ENCODE data around the gene SELPLG. TPM values are rescaled to one million over a fixed set of nuclear protein-coding genes. Genes with fewer than 3 reads are reported as not detected.
A peak's percentile ranks its signal among the peaks of the same experiment; 100 is the strongest.
"Not testable (repeated sequence)": the region's sequence is repeated elsewhere in the genome, so short reads cannot be mapped to it uniquely, and the experiment has no call there.

SELPLG gene
- total RNA-seq, 1 experiment from 2014 or later: 2.4 TPM

DNA sequence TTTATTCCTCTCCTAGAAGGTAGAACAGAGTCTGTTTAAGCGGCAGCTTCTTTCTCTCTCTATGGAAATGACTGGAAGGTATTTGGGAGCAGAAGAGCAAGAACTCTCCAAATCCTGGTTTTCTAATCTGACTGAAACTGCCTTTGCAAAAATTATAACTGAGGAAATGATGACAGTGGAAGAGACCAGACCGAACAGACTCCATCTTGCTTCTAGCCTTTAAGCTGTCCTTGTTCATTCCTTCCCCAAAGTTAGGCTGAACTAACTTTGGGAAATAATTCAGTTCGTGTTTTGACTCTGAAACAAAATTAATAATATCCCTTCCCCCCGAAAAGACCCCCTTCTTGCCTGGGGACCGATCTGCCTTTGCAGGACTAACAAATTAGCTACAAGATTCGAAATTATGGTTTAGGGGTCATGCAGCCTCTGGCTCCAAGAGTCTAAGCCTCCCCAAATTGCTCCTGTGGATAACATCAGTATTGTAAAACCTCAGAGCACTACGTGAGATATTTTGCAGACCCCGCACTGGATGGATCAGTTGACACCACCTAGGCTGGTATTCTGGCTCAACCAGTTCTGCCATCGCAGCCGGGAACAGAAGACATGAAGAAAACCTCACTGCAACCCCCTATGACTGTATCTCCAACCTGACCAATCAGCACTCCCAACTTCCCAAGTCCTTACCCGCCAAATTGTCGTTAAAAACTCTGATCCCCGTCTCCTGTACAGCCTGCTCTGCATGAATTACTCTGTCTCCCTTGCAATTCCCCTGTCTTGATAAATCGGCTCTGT is 14.1 kb downstream of the SELPLG start:
- no peak for DNase-seq (ENCODE audit: low spot score)

DNA sequence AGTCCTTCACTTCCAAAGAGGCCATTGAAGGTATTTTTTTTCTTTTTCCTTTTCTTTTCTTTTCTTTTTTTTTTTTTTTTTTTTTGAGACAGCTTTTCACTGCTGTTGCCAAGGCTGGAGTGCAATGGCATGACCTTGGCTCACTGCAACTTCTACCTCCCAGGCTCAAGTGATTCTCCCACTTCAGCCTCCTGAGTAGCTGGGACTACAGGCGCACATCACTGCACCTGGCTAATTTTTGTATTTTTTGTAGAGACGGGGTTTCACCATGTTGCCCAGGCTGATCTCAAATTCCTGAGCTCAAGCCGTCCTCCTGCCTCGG is 14.8 kb downstream of the SELPLG start:
- not testable (repeated sequence) for DNase-seq (ENCODE audit: low spot score)

- DNase-seq (ENCODE audit: low spot score): peak; percentile 84
Observed at GRCh38 chr12:108618079-108618952, 15.4 kb downstream of the SELPLG start.

DNA sequence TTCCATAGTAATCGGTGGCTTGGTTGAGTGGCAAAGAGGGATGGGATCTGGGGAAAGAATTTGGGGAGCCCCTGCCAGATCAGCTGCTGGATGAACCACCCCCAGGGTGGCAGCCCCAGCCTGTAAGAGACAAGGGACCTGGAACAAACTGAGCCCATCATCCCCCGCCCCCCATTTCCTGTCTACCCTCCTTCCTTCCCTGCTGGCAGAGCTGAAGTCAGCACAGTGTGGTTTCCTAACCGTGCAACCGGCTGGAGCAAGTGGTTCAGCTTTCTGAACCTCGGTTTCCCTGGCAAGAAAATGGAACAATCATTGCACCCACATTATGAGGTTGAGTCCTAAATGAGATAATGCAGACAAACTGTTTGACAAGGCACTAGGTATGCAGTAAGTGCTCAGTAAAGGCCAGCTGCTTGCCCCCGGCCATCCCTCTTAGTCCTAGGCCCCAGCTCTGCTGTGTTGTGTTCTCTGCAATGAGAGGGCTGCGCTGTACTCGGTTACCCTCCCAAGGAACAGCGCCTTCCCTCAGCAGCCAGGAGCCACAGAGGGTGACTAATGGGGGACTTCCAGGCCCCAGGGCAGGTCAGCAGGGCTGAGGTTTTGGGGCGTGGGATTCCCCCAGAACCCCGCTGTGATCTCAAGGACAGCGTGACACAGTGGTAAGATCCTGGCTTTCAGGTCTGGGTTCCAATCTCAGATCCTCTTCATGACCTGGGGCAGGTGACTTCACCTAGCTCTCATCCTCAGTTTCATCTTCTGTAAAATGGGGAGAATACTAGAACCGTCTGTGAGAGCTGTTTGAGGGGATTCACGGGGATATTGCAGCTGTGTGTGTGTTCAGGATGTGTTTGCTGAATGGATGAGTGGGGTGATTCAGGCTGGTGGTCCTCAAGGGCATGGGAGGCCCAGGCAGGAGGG is 16.5 kb downstream of the SELPLG start:
- DNase-seq (ENCODE audit: low spot score): peak; percentile 76

GRCh38 chr12:108616359-108616758 is 17.3 kb downstream of the SELPLG start:
- DNase-seq (ENCODE audit: low spot score): no peak

GRCh38 chr12:108615918-108616317 is 17.8 kb downstream of the SELPLG start:
- no peak for DNase-seq (ENCODE audit: low spot score)

DNA sequence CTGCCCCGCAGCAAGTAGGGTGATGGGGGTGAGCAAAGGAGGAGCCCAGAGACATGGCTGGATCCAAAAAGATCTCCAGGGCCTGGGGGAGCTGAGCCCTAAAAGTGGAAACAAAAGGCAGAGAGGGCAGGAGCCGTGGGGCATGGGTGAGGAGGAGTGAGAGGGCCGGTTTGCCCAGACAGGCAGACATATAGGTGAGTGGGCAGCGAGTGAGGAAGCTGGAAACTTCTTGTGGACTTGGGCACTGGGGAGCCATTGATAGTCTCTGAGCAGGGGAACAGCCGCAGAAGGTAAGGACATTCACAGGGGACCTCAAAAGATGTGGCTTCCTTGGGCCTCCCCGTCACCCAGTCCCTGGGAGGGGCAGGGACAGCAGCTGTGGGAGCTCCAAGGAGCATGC is 19.1 kb downstream of the SELPLG start:
- no peak for DNase-seq (ENCODE audit: low spot score)

DNA sequence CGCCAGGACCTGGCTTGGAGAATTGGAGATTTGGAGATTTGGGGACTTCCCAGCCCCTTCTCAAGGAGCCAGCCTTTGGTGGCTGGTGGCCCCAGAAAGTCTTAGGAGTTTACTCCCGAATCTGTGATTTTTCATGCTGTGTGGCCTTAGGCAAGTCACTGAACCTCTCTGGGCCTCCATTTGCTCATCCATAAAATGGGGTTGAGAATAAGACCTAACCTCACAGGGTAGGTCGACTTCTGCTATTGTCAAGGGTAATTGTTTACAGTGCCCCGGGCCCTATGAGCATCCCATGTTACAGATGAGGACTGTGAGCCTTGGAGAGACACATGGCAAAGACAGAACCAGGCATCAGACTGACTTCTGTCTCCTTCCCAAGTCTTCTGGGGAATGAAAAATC is 19.7 kb downstream of the SELPLG start:
- DNase-seq (ENCODE audit: low spot score): no peak

GRCh38 chr12:108613548-108613947 is 20.1 kb downstream of the SELPLG start:
- DNase-seq (ENCODE audit: low spot score): peak; percentile 65

DNA sequence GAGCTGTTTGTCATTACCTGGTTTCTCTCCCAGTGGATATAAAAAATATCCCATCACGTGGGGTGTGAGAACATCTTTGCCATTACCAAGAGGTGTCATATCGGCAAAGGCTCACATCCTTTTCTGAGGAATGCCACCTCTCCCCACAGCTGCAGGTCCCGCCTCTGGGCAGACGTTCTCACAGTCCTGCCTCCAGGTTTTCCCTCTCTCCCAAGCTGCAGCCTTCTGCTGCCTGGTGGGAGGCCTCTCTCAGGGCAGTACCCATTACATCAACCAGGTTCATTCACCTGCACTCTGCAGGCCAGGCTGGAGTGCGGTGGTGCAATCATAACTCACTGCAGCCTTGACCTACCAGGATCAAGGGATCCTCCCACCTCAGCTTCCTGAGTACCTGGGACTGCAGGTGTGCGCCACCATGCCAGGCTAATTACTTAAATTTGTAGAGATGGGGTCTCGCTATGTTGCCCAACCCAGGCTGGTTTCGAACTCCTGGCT is 20.9 kb downstream of the SELPLG start:
- peak; percentile 33 for DNase-seq (ENCODE audit: low spot score)

GRCh38 chr12:108611884-108612415 is 21.7 kb downstream of the SELPLG start:
- peak; percentile 73 for DNase-seq (ENCODE audit: low spot score)

DNA sequence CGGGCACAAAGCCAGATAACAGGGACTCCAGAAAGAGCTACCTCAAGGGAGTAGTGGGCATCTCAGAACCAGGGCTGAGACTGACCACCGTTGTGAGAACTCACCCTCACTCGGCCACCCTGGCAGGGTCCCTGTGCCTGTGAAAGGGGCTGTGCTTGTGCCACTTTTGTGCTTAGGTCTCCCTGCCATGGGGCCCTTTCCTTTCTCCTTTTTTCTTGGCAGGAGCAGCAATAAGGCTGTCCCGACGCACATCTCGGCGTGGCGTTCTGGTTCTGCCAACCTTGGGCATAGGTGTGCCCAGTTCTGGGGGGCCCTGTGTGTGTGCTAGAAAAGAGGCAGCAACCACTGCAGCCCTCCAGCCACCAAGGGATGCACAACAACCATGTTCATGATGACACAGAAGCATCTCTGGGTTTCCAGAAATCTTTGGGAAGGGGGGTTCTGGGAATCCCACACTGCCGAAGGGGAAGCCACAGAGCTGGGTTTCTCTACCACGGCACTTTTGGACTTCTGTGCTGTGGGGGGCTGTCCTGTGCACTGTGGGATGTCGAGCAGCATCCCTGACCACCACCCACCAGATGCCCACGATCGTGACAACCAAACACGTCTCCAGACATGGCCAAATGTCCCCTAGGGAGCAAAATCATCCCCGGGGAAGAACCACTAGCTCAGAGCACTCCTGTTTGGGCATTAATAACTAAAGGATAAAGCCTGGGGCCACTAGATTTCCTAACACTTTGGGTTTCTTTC is 22.7 kb downstream of the SELPLG start:
- DNase-seq (ENCODE audit: low spot score): no peak

DNA sequence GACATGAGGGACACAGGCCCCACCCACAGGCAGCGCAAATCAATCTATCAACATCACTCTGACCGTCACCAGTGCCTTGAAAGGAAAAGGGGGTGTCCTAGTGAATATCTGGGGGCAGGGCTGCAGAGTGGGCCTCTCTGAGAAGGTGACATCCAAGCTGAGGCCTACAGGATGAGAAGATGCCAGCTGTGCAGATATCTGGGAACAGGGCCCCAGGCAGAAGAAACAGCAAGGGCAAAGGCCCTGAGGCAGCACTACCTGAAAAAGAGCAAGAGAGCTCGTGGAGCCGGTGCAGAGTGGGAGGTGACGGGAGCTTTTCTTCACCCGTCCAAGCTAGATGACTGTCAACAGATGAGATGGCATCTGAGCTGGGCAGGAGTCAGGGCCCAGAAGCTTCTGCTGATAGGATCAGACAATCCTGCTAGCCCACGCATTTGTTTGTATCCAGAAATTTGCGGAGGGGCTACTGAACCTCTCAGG is 23.3 kb downstream of the SELPLG start:
- DNase-seq (ENCODE audit: low spot score): no peak

DNA sequence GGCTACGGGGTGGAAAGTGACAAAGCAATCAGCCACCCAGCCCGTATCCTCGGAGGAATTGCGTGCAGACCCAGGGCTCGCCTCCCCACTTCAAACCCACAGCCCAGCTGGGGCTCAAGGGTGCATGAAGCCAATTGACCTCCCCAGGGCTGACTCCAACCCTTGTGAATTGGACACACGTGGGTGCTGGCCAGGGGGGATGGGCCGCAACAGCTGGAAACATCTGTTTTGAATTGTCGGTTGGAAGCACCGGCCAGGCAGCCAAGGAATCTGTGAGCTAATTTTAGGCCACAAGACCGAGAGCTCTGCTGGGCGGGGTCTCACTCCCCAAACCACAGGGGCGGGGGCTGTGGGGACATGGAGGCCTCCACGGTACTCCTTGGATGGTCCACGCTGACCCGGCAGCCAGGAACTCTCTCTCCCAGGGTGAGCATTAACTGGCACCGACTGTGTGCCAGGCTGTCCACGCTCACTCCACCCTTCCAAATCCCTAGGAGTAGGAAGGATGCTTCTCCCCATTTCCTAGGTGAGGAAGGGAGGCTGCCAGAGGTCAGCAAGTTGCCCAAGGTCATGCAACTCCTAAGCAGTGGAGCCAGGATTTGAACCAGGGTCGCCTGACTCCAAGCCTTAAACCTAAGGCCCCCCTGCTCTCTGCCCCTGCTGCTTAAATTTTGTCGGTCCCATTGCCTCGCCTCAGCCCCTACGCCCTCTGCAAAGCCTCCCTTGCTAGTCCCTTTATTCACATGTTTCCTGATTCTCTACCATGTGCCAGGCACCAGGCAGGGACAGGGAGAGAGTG is 24.0 kb downstream of the SELPLG start:
- DNase-seq (ENCODE audit: low spot score): no peak

DNA sequence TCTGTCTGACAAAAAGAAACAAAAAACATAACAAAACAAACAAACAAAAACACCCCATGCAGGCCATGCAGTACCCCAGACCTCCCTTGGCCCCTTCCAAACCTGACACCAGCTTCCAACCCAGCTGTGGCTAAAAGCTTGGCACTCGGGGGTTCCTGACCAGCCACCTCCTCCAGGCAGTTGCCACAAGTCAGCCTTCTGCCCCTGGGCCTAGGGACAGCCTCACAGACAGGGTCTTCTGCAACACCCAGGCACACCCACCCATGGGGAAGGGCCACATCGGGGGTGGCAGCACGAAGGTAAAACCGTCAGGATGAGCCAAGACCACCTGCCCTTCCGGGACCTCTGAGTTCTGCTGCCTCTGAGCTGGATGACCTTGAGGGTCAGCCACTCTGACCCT is 25.1 kb downstream of the SELPLG start:
- DNase-seq (ENCODE audit: low spot score): no peak

DNA sequence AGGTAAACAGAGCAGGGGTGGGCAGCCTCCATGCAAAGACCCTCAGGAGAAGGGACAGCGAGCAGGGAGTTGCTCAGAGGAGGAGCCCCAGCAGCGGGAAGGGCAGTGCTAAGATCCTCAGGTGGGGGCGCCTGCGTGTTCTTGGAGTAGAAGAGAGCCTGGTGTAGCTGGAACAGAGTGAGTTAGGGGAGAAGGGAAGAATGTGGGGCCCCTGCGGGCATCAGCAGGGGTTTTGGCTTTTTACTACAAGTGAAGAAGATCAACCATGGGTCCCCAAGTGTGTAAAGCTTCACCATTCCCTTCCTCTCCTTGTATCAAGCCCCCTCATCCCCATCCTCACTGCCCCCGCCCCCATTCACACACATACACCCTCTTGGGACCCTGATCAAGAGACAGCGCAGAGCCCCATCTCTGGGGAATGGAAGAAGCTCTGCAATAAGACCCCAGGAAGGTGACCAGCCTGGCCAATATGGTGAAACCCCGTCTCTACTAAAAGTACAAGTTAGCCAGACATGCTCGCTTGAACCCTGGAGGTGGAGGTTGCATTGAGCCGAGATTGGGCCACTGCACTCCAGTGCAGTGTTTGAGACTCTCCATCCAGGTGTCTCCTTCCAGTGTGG is 25.6 kb downstream of the SELPLG start:
- no peak for DNase-seq (ENCODE audit: low spot score)

DNA sequence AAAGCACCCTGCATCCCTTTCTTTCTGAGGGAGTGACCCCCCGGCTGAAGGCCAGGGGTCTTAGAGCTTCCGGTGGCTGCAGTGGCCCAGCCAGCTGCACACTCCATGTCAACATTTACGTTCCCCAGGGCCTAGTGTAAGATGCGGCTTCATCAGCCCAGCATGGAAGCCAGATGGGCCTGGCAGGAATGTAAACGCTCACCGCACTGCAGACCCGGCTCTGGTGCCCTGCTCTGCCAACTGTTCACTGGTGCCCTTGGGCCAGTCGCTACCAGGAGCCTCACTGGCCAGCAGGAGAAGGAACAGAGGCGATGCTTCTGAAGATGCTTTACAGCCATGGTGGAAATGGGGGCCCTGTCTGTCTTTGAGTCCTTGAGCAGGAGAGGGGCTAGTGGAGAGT is 27.2 kb downstream of the SELPLG start:
- no peak for DNase-seq (ENCODE audit: low spot score)

GRCh38 chr12:108605690-108606406 is 27.8 kb downstream of the SELPLG start:
- DNase-seq (ENCODE audit: low spot score): no peak
